Measurements from ENCODE around the gene ZBTB25. TPM values are rescaled to one million over a fixed set of nuclear protein-coding genes. Genes with fewer than 3 reads are reported as not detected.

Gene ZBTB25
- total RNA-seq, 4 donors from 2014 or later = 4.6 to 34.4 (median 11.2) TPM

- Histone ChIP-seq H3K27ac (peak overlapping the region; percentile 79 to 91), H3K4me3 (peak overlapping the region; percentile 73 to 87), H3K4me1 (no peaks in the 10 kb centered on the region), H3K9me3 (no peaks in the 10 kb centered on the region), H3K27me3 (no peaks in the 10 kb centered on the region), H3K36me3 (no peaks in the 10 kb centered on the region)
- no peak for DNase-seq
- no peak for TF ChIP-seq POLR2A (IDR thresholded peaks at IDR 0.05)
- no peak for TF ChIP-seq CTCF (IDR thresholded peaks at IDR 0.05)
- intact Hi-C loops (cut with DNase I; ENCODE audit: low total_unique reads) = no loop called here
Observed at GRCh38 chr14:64464651-64465050, 39.0 kb downstream of the ZBTB25 start.

GRCh38 chr14:64463873-64464272 is 39.8 kb downstream of the ZBTB25 start:
- Histone ChIP-seq H3K27me3 (no peaks in the 10 kb centered on the region), H3K4me1 (no peaks in the 10 kb centered on the region), H3K4me3 (no peak overlapping the region), H3K27ac (no peak overlapping the region), H3K36me3 (no peaks in the 10 kb centered on the region), H3K9me3 (no peaks in the 10 kb centered on the region)
- intact Hi-C loops (cut with DNase I; ENCODE audit: low total_unique reads) = no loop called here
- DNase-seq = no peak
- TF ChIP-seq POLR2A (IDR thresholded peaks at IDR 0.05) = no peak

- Histone ChIP-seq H3K4me1 (no peaks in the 10 kb centered on the region), H3K36me3 (no peaks in the 10 kb centered on the region), H3K27me3 (no peaks in the 10 kb centered on the region), H3K4me3 (no peak overlapping the region), H3K9me3 (no peaks in the 10 kb centered on the region), H3K27ac (no peak overlapping the region)
- intact Hi-C loops (cut with DNase I; ENCODE audit: low total_unique reads) = no loop called here
- DNase-seq = no peak
- no peak for TF ChIP-seq CTCF (IDR thresholded peaks at IDR 0.05)
- TF ChIP-seq POLR2A (IDR thresholded peaks at IDR 0.05) = no peak
Observed at GRCh38 chr14:64463195-64463594, 40.4 kb downstream of the ZBTB25 start.

GRCh38 chr14:64461221-64461620 is 42.4 kb downstream of the ZBTB25 start:
- intact Hi-C loops (cut with DNase I; ENCODE audit: low total_unique reads) = no loop called here

GRCh38 chr14:64459405-64460136 is 44.1 kb downstream of the ZBTB25 start:
- intact Hi-C loops (cut with DNase I; ENCODE audit: low total_unique reads) = no loop called here
- H3K27me3 ChIP-seq = no peaks in the 10 kb centered on the region
- no peaks in the 10 kb centered on the region for H3K9me3 ChIP-seq
- no peak for DNase-seq
- no peak overlapping the region for H3K27ac ChIP-seq
- no peaks in the 10 kb centered on the region for H3K36me3 ChIP-seq
- TF ChIP-seq POLR2A (IDR thresholded peaks at IDR 0.05) (no peak), CTCF (IDR thresholded peaks at IDR 0.05) (no peak)
- H3K4me3 ChIP-seq = no peak overlapping the region
- H3K4me1 ChIP-seq = no peaks in the 10 kb centered on the region

More at GRCh38 chr14:64461221-64461620, 42.4 kb downstream of the ZBTB25 start:
- Histone ChIP-seq H3K4me1 (no peaks in the 10 kb centered on the region), H3K9me3 (no peaks in the 10 kb centered on the region), H3K27ac (no peak overlapping the region), H3K36me3 (no peaks in the 10 kb centered on the region), H3K27me3 (no peaks in the 10 kb centered on the region), H3K4me3 (no peak overlapping the region)
- no peak for TF ChIP-seq CTCF (IDR thresholded peaks at IDR 0.05)
- no peak for TF ChIP-seq POLR2A (IDR thresholded peaks at IDR 0.05)
- DNase-seq = no peak
